Measurements from ENCODE around the gene ZNF761. TPM values are rescaled to one million over a fixed set of nuclear protein-coding genes. Genes with fewer than 3 reads are reported as not detected.

The ZNF761 gene
- total RNA-seq (10 to 100 TPM in 3 of 5 donors, 1 to 10 TPM in 2; 9.6 to 14.5 (median 13.0) TPM), total RNA-seq (19.1 to 54.5 (median 30.7) reads per million in 29 experiments)
- total RNA-seq (2013): 11.4 TPM

- ATAC-seq (replicated peaks in 1 of 4): peak; percentile 96 to 99 (median 99)
- H3K27ac ChIP-seq (ENCODE audit: low read length): peak within 1 kb of the TSS; percentile 69
- H3K36me3 ChIP-seq (ENCODE audit: control insufficient read depth in 2 of 2, extremely low read depth in 1 of 2, insufficient read depth in 1 of 2, low read length in 1 of 2): peaks cover 0 to 18% of the 10 kb centered on the region in 2 donors
- peak; percentile 90 to 99 (median 96) for DNase-seq
- WGBS (ENCODE audit: insufficient coverage): 5% methylated on average over 33 of the region's 46 CpGs
- CTCF ChIA-PET: interaction anchor here in 1 of 2 donors (0.5 to 0.7 kb wide), 3 partner anchors 103 to 530 kb away, joined by 3 to 6 read pairs (median 4); no protein-coding TSS in a partner anchor
- Mint-ChIP-seq H3K36me3 (peaks cover 32% of the 10 kb centered on the region), H3K27ac (peak within 1 kb of the TSS; percentile 94 to 96), H3K27me3 (no peaks in the 10 kb centered on the region), H3K9me3 (peaks cover 0 to 7% (median 6%) of the 10 kb centered on the region in 3 donors), H3K4me1 (peaks cover 39 to 51% (median 49%) of the 10 kb centered on the region in 3 donors), H3K4me3 (peak within 1 kb of the TSS; percentile 87 to 96 (median 95))
- no peaks in the 10 kb centered on the region for H3K27me3 ChIP-seq (replicated peaks in 1 of 2; ENCODE audit: control insufficient read depth in 2 of 2, extremely low read depth in 1 of 2, insufficient read depth in 2 of 2, low read length in 1 of 2)
- H3K4me3 ChIP-seq (ENCODE audit: control insufficient read depth in 1 of 2, extremely low read depth in 1 of 2, low read length in 1 of 2): peak within 1 kb of the TSS; percentile 80 to 82
- peaks cover 0 to 16% of the 10 kb centered on the region in 2 experiments for H3K4me1 ChIP-seq (ENCODE audit: control insufficient read depth in 1 of 2, extremely low read depth in 1 of 2, insufficient read depth in 2 of 2, low read length in 2 of 2)
- POLR2A ChIA-PET: no interaction called here
- H3K9me3 ChIP-seq: no peaks in the 10 kb centered on the region
Measured at GRCh38 chr19:53431399-53432087, at the start of gene ZNF761. Gene ZNF761, plus strand, starts transcription at chr19:53431984. Its CDS starts 15,285 bp downstream, at chr19:53447269.

GRCh38 chr19:53388168-53388567 is 43.6 kb upstream of the ZNF761 start:
- Mint-ChIP-seq H3K4me1 (no peaks in the 10 kb centered on the region), H3K27me3 (no peaks in the 10 kb centered on the region), H3K9me3 (peaks cover 23 to 61% (median 58%) of the 10 kb centered on the region in 3 donors), H3K36me3 (peaks cover 39% of the 10 kb centered on the region), H3K27ac (no peak overlapping the region), H3K4me3 (no peak overlapping the region)
- POLR2A ChIA-PET: no interaction called here
- CTCF ChIA-PET: no interaction called here
- ATAC-seq (replicated peaks in 1 of 4) (no peak), DNase-seq (no peak)
- H3K4me1 ChIP-seq (ENCODE audit: control insufficient read depth in 1 of 2, extremely low read depth in 1 of 2, insufficient read depth in 2 of 2, low read length in 2 of 2): no peaks in the 10 kb centered on the region
- no peak overlapping the region for H3K27ac ChIP-seq (ENCODE audit: low read length)
- H3K4me3 ChIP-seq (ENCODE audit: control insufficient read depth in 1 of 2, extremely low read depth in 1 of 2, low read length in 1 of 2): no peak overlapping the region
- WGBS (ENCODE audit: insufficient coverage): no CpG with 5 or more reads among the region's 3 CpGs
- peaks cover 9% of the 10 kb centered on the region for H3K9me3 ChIP-seq
- H3K27me3 ChIP-seq (replicated peaks in 1 of 2; ENCODE audit: control insufficient read depth in 2 of 2, extremely low read depth in 1 of 2, insufficient read depth in 2 of 2, low read length in 1 of 2): no peaks in the 10 kb centered on the region
- no peaks in the 10 kb centered on the region for H3K36me3 ChIP-seq (ENCODE audit: control insufficient read depth in 2 of 2, extremely low read depth in 1 of 2, insufficient read depth in 1 of 2, low read length in 1 of 2)

GRCh38 chr19:53388904-53389303 is 42.9 kb upstream of the ZNF761 start:
- 96% methylated on average over 2 of the region's 5 CpGs for WGBS (ENCODE audit: insufficient coverage)
- no peak for ATAC-seq (replicated peaks in 1 of 4)
- peaks cover 9% of the 10 kb centered on the region for H3K9me3 ChIP-seq
- ChIA-PET POLR2A (no interaction called here), CTCF (no interaction called here)
- Mint-ChIP-seq H3K4me3 (no peak overlapping the region), H3K27ac (no peak overlapping the region), H3K9me3 (peaks cover 18 to 57% (median 50%) of the 10 kb centered on the region in 3 donors), H3K27me3 (no peaks in the 10 kb centered on the region), H3K4me1 (peaks cover 0 to 1% (median 1%) of the 10 kb centered on the region in 3 donors), H3K36me3 (peaks cover 37% of the 10 kb centered on the region)
- no peaks in the 10 kb centered on the region for H3K27me3 ChIP-seq (replicated peaks in 1 of 2; ENCODE audit: control insufficient read depth in 2 of 2, extremely low read depth in 1 of 2, insufficient read depth in 2 of 2, low read length in 1 of 2)
- no peaks in the 10 kb centered on the region for H3K36me3 ChIP-seq (ENCODE audit: control insufficient read depth in 2 of 2, extremely low read depth in 1 of 2, insufficient read depth in 1 of 2, low read length in 1 of 2)
- no peak overlapping the region for H3K27ac ChIP-seq (ENCODE audit: low read length)
- H3K4me3 ChIP-seq (ENCODE audit: control insufficient read depth in 1 of 2, extremely low read depth in 1 of 2, low read length in 1 of 2): no peak overlapping the region
- no peak for DNase-seq
- no peaks in the 10 kb centered on the region for H3K4me1 ChIP-seq (ENCODE audit: control insufficient read depth in 1 of 2, extremely low read depth in 1 of 2, insufficient read depth in 2 of 2, low read length in 2 of 2)

GRCh38 chr19:53389571-53389970 is 42.2 kb upstream of the ZNF761 start:
- peaks cover 2 to 3% of the 10 kb centered on the region in 2 experiments for H3K4me1 ChIP-seq (ENCODE audit: control insufficient read depth in 1 of 2, extremely low read depth in 1 of 2, insufficient read depth in 2 of 2, low read length in 2 of 2)
- H3K4me3 Mint-ChIP-seq: no peak overlapping the region
- H3K4me3 ChIP-seq (ENCODE audit: control insufficient read depth in 1 of 2, extremely low read depth in 1 of 2, low read length in 1 of 2): peak overlapping the region in 1 of 2 donors; percentile 12
- H3K36me3 ChIP-seq (ENCODE audit: control insufficient read depth in 2 of 2, extremely low read depth in 1 of 2, insufficient read depth in 1 of 2, low read length in 1 of 2): no peaks in the 10 kb centered on the region
- peaks cover 17 to 55% (median 47%) of the 10 kb centered on the region in 3 donors for H3K9me3 Mint-ChIP-seq
- H3K9me3 ChIP-seq: peaks cover 8% of the 10 kb centered on the region
- H3K27me3 Mint-ChIP-seq: no peaks in the 10 kb centered on the region
- POLR2A ChIA-PET: no interaction called here
- no peak for ATAC-seq (replicated peaks in 1 of 4)
- H3K4me1 Mint-ChIP-seq: peaks cover 2 to 3% (median 3%) of the 10 kb centered on the region in 3 donors
- WGBS (ENCODE audit: insufficient coverage): 94% methylated on average over 6 of the region's 8 CpGs
- CTCF ChIA-PET: no interaction called here
- peaks cover 35% of the 10 kb centered on the region for H3K36me3 Mint-ChIP-seq
- H3K27ac Mint-ChIP-seq: no peak overlapping the region
- no peak overlapping the region for H3K27ac ChIP-seq (ENCODE audit: low read length)
- no peak for DNase-seq
- H3K27me3 ChIP-seq (replicated peaks in 1 of 2; ENCODE audit: control insufficient read depth in 2 of 2, extremely low read depth in 1 of 2, insufficient read depth in 2 of 2, low read length in 1 of 2): no peaks in the 10 kb centered on the region

GRCh38 chr19:53389978-53390377 is 41.8 kb upstream of the ZNF761 start:
- WGBS (ENCODE audit: insufficient coverage): 58% methylated on average over 11 of the region's 22 CpGs
- Mint-ChIP-seq H3K27ac (no peak overlapping the region), H3K4me3 (no peak overlapping the region), H3K27me3 (no peaks in the 10 kb centered on the region), H3K9me3 (peaks cover 13 to 51% (median 43%) of the 10 kb centered on the region in 3 donors), H3K4me1 (peaks cover 5 to 6% (median 6%) of the 10 kb centered on the region in 3 donors), H3K36me3 (peaks cover 31% of the 10 kb centered on the region)
- peaks cover 3 to 6% of the 10 kb centered on the region in 2 experiments for H3K4me1 ChIP-seq (ENCODE audit: control insufficient read depth in 1 of 2, extremely low read depth in 1 of 2, insufficient read depth in 2 of 2, low read length in 2 of 2)
- no peaks in the 10 kb centered on the region for H3K27me3 ChIP-seq (replicated peaks in 1 of 2; ENCODE audit: control insufficient read depth in 2 of 2, extremely low read depth in 1 of 2, insufficient read depth in 2 of 2, low read length in 1 of 2)
- peaks cover 7% of the 10 kb centered on the region for H3K9me3 ChIP-seq
- H3K4me3 ChIP-seq (ENCODE audit: control insufficient read depth in 1 of 2, extremely low read depth in 1 of 2, low read length in 1 of 2): no peak overlapping the region
- H3K27ac ChIP-seq (ENCODE audit: low read length): no peak overlapping the region
- ChIA-PET POLR2A (no interaction called here), CTCF (no interaction called here)
- no peak for DNase-seq
- H3K36me3 ChIP-seq (ENCODE audit: control insufficient read depth in 2 of 2, extremely low read depth in 1 of 2, insufficient read depth in 1 of 2, low read length in 1 of 2): no peaks in the 10 kb centered on the region
- no peak for ATAC-seq (replicated peaks in 1 of 4)

- POLR2A ChIA-PET: no interaction called here
- Histone ChIP-seq H3K4me1 (ENCODE audit: control insufficient read depth in 1 of 2, extremely low read depth in 1 of 2, insufficient read depth in 2 of 2, low read length in 2 of 2) (peaks cover 3 to 15% of the 10 kb centered on the region in 2 experiments), H3K36me3 (ENCODE audit: control insufficient read depth in 2 of 2, extremely low read depth in 1 of 2, insufficient read depth in 1 of 2, low read length in 1 of 2) (peaks cover 0 to 14% of the 10 kb centered on the region in 2 donors), H3K27ac (ENCODE audit: low read length) (peak overlapping the region; percentile 15), H3K4me3 (ENCODE audit: control insufficient read depth in 1 of 2, extremely low read depth in 1 of 2, low read length in 1 of 2) (peak overlapping the region; percentile 56 to 79), H3K27me3 (replicated peaks in 1 of 2; ENCODE audit: control insufficient read depth in 2 of 2, extremely low read depth in 1 of 2, insufficient read depth in 2 of 2, low read length in 1 of 2) (no peaks in the 10 kb centered on the region), H3K9me3 (no peaks in the 10 kb centered on the region)
- WGBS (ENCODE audit: insufficient coverage): 51% methylated on average over 11 of the region's 18 CpGs
- Mint-ChIP-seq H3K27me3 (no peaks in the 10 kb centered on the region), H3K4me1 (peaks cover 28 to 33% (median 31%) of the 10 kb centered on the region in 3 donors), H3K9me3 (peaks cover 0 to 20% (median 12%) of the 10 kb centered on the region in 3 donors), H3K36me3 (peaks cover 21% of the 10 kb centered on the region), H3K27ac (peak overlapping the region; percentile 93 to 94), H3K4me3 (peak overlapping the region; percentile 95 to 97 (median 96))
- CTCF ChIA-PET: no interaction called here
- peak in 1 of 4 experiments; percentile 0 for ATAC-seq (replicated peaks in 1 of 4)
- peak in 2 of 35 experiments; percentile 0 to 1 for DNase-seq
Measured at GRCh38 chr19:53394522-53394973, 37.2 kb upstream of the ZNF761 start.
